HepG2 (cell line): Measurements from ENCODE around the gene GCM1. TPM values are rescaled to one million over a fixed set of nuclear protein-coding genes. Genes with fewer than 3 reads are reported as not detected.

Source experiments
- ARNT ChIP-seq: fragments of 450-650 bp; IDR thresholded peaks from 2 replicates; pipeline ENCODE4 v1.6.1; 2017
- CBX1 ChIP-seq: IDR thresholded peaks from one replicate; pipeline ENCODE4 v1.6.1; 2016; ENCODE audit warnings: antibody characterized with exemption, low read depth
- CBX5 ChIP-seq: sonication (generic); formaldehyde crosslinking; IDR thresholded peaks from 2 replicates; pipeline ENCODE4 v1.4.0; 2020; ENCODE audit warnings: missing genetic modification reagents, borderline replicate concordance
- E2F1 ChIP-seq: sonication (generic); formaldehyde crosslinking; IDR thresholded peaks from 2 replicates; pipeline ENCODE4 v1.5.0; 2020; ENCODE audit warnings: missing genetic modification reagents
- E2F5 ChIP-seq: sonication (generic); formaldehyde crosslinking; conservative IDR thresholded peaks from 2 replicates; pipeline ENCODE4 v1.4.0; 2020; ENCODE audit warnings: missing genetic modification reagents
- FOSL2 ChIP-seq: sonication (generic); formaldehyde crosslinking; IDR thresholded peaks from 2 replicates; pipeline ENCODE4 v1.4.0; 2020; ENCODE audit warnings: missing genetic modification reagents
- FOXA3 ChIP-seq: IDR thresholded peaks from 2 replicates; pipeline ENCODE4 v1.6.1; 2016; ENCODE audit warnings: missing genetic modification reagents, missing compliant biosample characterization
- FOXO1 ChIP-seq: sonication (generic); formaldehyde crosslinking; IDR thresholded peaks from 2 replicates; pipeline ENCODE4 v1.4.0; 2020; ENCODE audit warnings: missing genetic modification reagents
- FOXP4 ChIP-seq: sonication (generic); formaldehyde crosslinking; IDR thresholded peaks from 2 replicates; pipeline ENCODE4 v1.4.0; 2020; ENCODE audit warnings: missing genetic modification reagents
- HMG20A ChIP-seq: IDR thresholded peaks from 2 replicates; pipeline ENCODE4 v1.6.1; 2016; ENCODE audit warnings: borderline replicate concordance
- MXD1 ChIP-seq: sonication (generic); formaldehyde crosslinking; IDR thresholded peaks from 2 replicates; pipeline ENCODE4 v1.4.0; 2020; ENCODE audit warnings: mild to moderate bottlenecking, missing genetic modification reagents
- NBN ChIP-seq: fragments of 450-650 bp; conservative IDR thresholded peaks from 2 replicates; pipeline ENCODE4 v1.6.1; 2017
- NFE2 ChIP-seq: sonication (generic); formaldehyde crosslinking; IDR thresholded peaks from 2 replicates; pipeline ENCODE4 v1.4.0; 2020; ENCODE audit warnings: missing genetic modification reagents
- RXRB ChIP-seq: IDR thresholded peaks from 2 replicates; pipeline ENCODE4 v1.6.1; 2016; ENCODE audit warnings: borderline replicate concordance, missing genetic modification reagents, missing compliant biosample characterization
- SRF ChIP-seq: IDR thresholded peaks from 2 replicates; pipeline ENCODE4 v1.6.1; 2011; ENCODE audit warnings: mild to moderate bottlenecking, low read depth, low read length, moderate library complexity
- ZFP36L2 ChIP-seq: sonication (generic); formaldehyde crosslinking; IDR thresholded peaks from 2 replicates; pipeline ENCODE4 v1.4.0; 2020; ENCODE audit warnings: missing genetic modification reagents
- ZNF143 ChIP-seq: sonication (generic); formaldehyde crosslinking; IDR thresholded peaks from 2 replicates; pipeline ENCODE4 v1.4.0; 2020; ENCODE audit warnings: missing genetic modification reagents
- ZNF18 ChIP-seq: sonication (generic); formaldehyde crosslinking; IDR thresholded peaks from 2 replicates; pipeline ENCODE4 v1.8.0; 2022; ENCODE audit warnings: mild to moderate bottlenecking, missing genetic modification reagents; ENCODE audit not compliant: insufficient replicate concordance
- ZNF224 ChIP-seq: sonication (generic); formaldehyde crosslinking; IDR thresholded peaks from 2 replicates; pipeline ENCODE4 v1.5.0; 2020; ENCODE audit warnings: mild to moderate bottlenecking, missing genetic modification reagents
- ZNF329 ChIP-seq: sonication (generic); formaldehyde crosslinking; IDR thresholded peaks from 2 replicates; pipeline ENCODE4 v1.9.0; 2021; ENCODE audit warnings: low read depth, mild to moderate bottlenecking, missing genetic modification reagents
- ZNF350 ChIP-seq: sonication (generic); formaldehyde crosslinking; IDR thresholded peaks from 2 replicates; pipeline ENCODE4 v1.4.0; 2020; ENCODE audit warnings: mild to moderate bottlenecking, low read depth, missing genetic modification reagents, borderline replicate concordance
- ZNF382 ChIP-seq: sonication (generic); formaldehyde crosslinking; IDR thresholded peaks from 2 replicates; pipeline ENCODE4 v1.5.0; 2020; ENCODE audit warnings: missing genetic modification reagents, mild to moderate bottlenecking, borderline replicate concordance
- ZNF431 ChIP-seq: sonication (generic); formaldehyde crosslinking; IDR thresholded peaks from 2 replicates; pipeline ENCODE4 v1.9.0; 2022; ENCODE audit warnings: missing genetic modification reagents, low read depth, mild to moderate bottlenecking, borderline replicate concordance
- ZNF678 ChIP-seq: sonication (generic); formaldehyde crosslinking; IDR thresholded peaks from 2 replicates; pipeline ENCODE4 v1.4.0; 2020; ENCODE audit warnings: mild to moderate bottlenecking, missing genetic modification reagents
- ZNF703 ChIP-seq: sonication (generic); formaldehyde crosslinking; IDR thresholded peaks from 2 replicates; pipeline ENCODE4 v1.5.1; 2020; ENCODE audit warnings: missing genetic modification reagents, mild to moderate bottlenecking, moderate library complexity, borderline replicate concordance
- ZSCAN12 ChIP-seq: sonication (generic); formaldehyde crosslinking; IDR thresholded peaks from 2 replicates; pipeline ENCODE4 v1.9.0; 2021; ENCODE audit warnings: mild to moderate bottlenecking, missing genetic modification reagents
- polyA plus RNA-seq, 8 experiments: library from polyadenylated mRNA; depleted of rRNA in 3 of 8; stranded (reverse) in 7 of 8; unstranded in 1 of 8; fragments of >200 nt; fragmentation: Illumina TruSeq in 4 of 8; extraction: Trizol in 4 of 8; gene quantifications; 2 replicates each; pipeline versions ENCODE4 v1.2.1 to v1.2.3, GENCODE V29; 2011 to 2016; ENCODE audit warnings: low read depth in 4 of 8, missing spikeins in 1 of 8, mixed read lengths in 1 of 8; ENCODE audit not compliant: insufficient read depth in 1 of 8
- total RNA-seq, 5 experiments: library from RNA; depleted of rRNA; stranded (reverse); fragments of >200 nt; fragmentation: Illumina TruSeq; extraction: Trizol; gene quantifications; 2 replicates each; pipeline ENCODE4 v1.2.3, GENCODE V29; 2016; ENCODE audit warnings: low read depth in 1 of 5

Gene GCM1
- total and polyA plus RNA-seq, 2 of the 13 experiments (the other 11 are each of a cell fraction or from before 2014, with no cell fraction given), result 0.04 to 0.13 TPM

- TF ChIP-seq ZNF18 (CRISPR knock-in tag) (no peak), ZFP36L2 (no peak), ZNF224 (CRISPR knock-in tag) (no peak), FOSL2 (CRISPR knock-in tag) (peak; percentile 81), ZSCAN12 (CRISPR knock-in tag) (no peak), CBX1 (no peak), ZNF329 (CRISPR knock-in tag) (no peak; the same call in 1 of the 2 replicates), ZNF350 (CRISPR knock-in tag) (peak; percentile 89), FOXA3 (peak; percentile 56; the same call in 1 of the 2 replicates), CBX5 (CRISPR knock-in tag) (peak; percentile 91; the same call in 1 of the 2 replicates), ARNT (no peak), ZNF703 (CRISPR knock-in tag) (no peak), NFE2 (CRISPR knock-in tag) (no peak), ZNF382 (no peak), E2F5 (no peak), ZNF431 (no peak), SRF (no peak), MXD1 (CRISPR knock-in tag) (no peak), NBN (no peak), FOXO1 (CRISPR knock-in tag) (peak; percentile 66), RXRB (peak; percentile 61; the same call in 1 of the 2 replicates), HMG20A (CRISPR knock-in tag) (peak; percentile 34; the same call in 1 of the 2 replicates), ZNF143 (no peak), FOXP4 (CRISPR knock-in tag) (no peak), E2F1 (CRISPR knock-in tag) (no peak), ZNF678 (CRISPR knock-in tag) (no peak)
Observed at GRCh38 chr6:53171605-53172467, 23.2 kb upstream of the GCM1 start (continued).
